Smooth muscle cell (in vitro differentiated cells): ENCODE results near the gene PHF2. TPM values are rescaled to one million over a fixed set of nuclear protein-coding genes. Genes with fewer than 3 reads are reported as not detected.

ENCODE experiments used
- DNase-seq: peaks from one replicate; lab custom pipeline; 2025; ENCODE audit not compliant: unreplicated experiment; lab: John Stamatoyannopoulos, UW
- H2AFZ ChIP-seq: fragments of 200-600 bp; sonication (generic); 2 replicates; pipeline ENCODE4 v1.6.0; 2016; ENCODE audit warnings: antibody characterized with exemption, low read depth, mild to moderate bottlenecking
- H3F3A ChIP-seq: fragments of 200-600 bp; sonication (generic); 2 replicates; pipeline ENCODE4 v1.6.0; 2017; ENCODE audit warnings: antibody characterized with exemption, low read depth
- H3K27ac ChIP-seq: fragments of 200-600 bp; sonication (generic); 2 replicates; pipeline ENCODE4 v1.5.1; 2016; ENCODE audit warnings: low read depth, mild to moderate bottlenecking
- H3K27me3 ChIP-seq: fragments of 200-600 bp; sonication (generic); 2 replicates; pipeline ENCODE4 v1.6.1; 2016; ENCODE audit warnings: low read depth, mild to moderate bottlenecking
- H3K36me3 ChIP-seq: fragments of 200-600 bp; sonication (generic); 2 replicates; pipeline ENCODE4 v1.5.1; 2016; ENCODE audit warnings: low read depth
- H3K4me1 ChIP-seq: fragments of 200-600 bp; sonication (generic); 2 replicates; pipeline ENCODE4 v1.5.1; 2016; ENCODE audit warnings: low read depth
- H3K4me2 ChIP-seq: fragments of 200-600 bp; sonication (generic); 2 replicates; pipeline ENCODE4 v1.6.0; 2016; ENCODE audit warnings: mild to moderate bottlenecking
- H3K4me3 ChIP-seq: fragments of 200-600 bp; sonication (generic); 2 replicates; pipeline ENCODE4 v1.5.1; 2016; ENCODE audit warnings: mild to moderate bottlenecking
- H3K79me2 ChIP-seq: fragments of 200-600 bp; sonication (generic); 2 replicates; pipeline ENCODE4 v1.6.0; 2016; ENCODE audit warnings: low read depth, mild to moderate bottlenecking
- H3K9ac ChIP-seq: fragments of 200-600 bp; sonication (generic); 2 replicates; pipeline ENCODE4 v1.6.0; 2016; ENCODE audit warnings: low read depth
- H3K9me3 ChIP-seq: fragments of 200-600 bp; sonication (generic); replicated peaks from 2 replicates; pipeline ENCODE4 v1.5.1; 2016; ENCODE audit warnings: low read depth
- H4K20me1 ChIP-seq: fragments of 200-600 bp; sonication (generic); 2 replicates; pipeline ENCODE4 v1.6.0; 2016; ENCODE audit warnings: low read depth
- WGBS: methylation state at CpG from one replicate; pipeline ENCODE4 v1.1.7; 2016; ENCODE audit warnings: low lambda C conversion rate; 5-methylcytosine and 5-hydroxymethylcytosine counted together
- polyA plus RNA-seq: library from polyadenylated mRNA; unstranded; fragments of >200 nt; fragmentation: Nextera tagmentation; extraction: Ambion mirVana; gene quantifications from 2 replicates; pipeline ENCODE4 v1.2.1, GENCODE V29; 2016
- total RNA-seq: library from RNA; depleted of rRNA; stranded (reverse); fragments of >200 nt; gene quantifications from 2 replicates; pipeline ENCODE4 v1.2.3, GENCODE V29; 2014
- TF ChIP-seq, protein P1 (sequence below): fragments of 200-600 bp; sonication (generic); IDR thresholded peaks from 2 replicates; pipeline ENCODE4 v1.5.1; 2017; ENCODE audit warnings: borderline replicate concordance, mild to moderate bottlenecking, antibody characterized with exemption; ENCODE audit not compliant: insufficient read depth, poor library complexity, severe bottlenecking

Gene PHF2
- total and polyA plus RNA-seq, 2 experiments from 2014 or later, result 11.1 to 18.3 TPM

DNA sequence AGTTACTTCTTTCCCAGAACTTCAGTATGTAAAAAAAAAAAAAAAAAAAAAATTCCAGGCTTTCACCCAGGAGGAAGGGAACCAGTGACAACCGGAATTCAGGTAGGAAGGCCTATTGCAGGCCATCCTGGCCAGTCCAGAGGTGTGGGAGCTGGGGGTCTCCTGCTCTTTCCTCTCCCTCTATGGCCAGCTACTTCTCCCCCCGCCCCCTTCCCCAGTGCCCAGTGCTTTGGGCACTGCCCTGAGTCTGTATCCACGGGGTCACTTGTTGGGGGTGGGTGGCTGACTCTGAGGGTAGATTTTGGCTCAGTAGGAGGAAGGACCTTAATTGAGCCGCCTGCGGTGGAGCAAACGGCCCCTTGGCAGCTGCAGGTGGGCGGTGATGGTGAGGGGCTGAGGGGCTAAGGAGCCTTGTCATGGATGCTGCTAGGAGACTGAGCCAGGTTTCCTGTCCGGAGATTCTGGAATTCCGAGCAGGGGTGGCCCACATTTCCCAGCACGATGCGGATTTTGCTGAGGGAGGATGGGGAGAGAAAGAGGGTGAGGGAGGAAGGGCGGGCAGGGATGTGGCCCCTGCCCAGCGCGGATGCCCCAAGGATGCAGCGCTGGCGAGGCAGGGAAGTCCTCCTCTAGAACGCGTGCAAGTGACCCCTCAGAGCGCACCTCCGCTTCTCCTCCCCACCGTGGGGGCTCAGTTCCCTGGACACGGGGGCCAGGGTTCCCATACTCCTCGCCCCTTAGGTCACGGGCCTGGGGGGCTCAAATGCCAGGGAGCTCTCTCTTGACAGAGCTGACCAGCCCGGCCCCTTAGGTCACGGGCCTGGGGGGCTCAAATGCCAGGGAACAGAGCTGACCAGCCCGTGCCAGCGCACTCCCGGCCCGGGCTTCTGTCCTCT, 1.2 kb upstream of the PHF2 start:
- no peak for DNase-seq
- TF ChIP-seq, protein P1, sequence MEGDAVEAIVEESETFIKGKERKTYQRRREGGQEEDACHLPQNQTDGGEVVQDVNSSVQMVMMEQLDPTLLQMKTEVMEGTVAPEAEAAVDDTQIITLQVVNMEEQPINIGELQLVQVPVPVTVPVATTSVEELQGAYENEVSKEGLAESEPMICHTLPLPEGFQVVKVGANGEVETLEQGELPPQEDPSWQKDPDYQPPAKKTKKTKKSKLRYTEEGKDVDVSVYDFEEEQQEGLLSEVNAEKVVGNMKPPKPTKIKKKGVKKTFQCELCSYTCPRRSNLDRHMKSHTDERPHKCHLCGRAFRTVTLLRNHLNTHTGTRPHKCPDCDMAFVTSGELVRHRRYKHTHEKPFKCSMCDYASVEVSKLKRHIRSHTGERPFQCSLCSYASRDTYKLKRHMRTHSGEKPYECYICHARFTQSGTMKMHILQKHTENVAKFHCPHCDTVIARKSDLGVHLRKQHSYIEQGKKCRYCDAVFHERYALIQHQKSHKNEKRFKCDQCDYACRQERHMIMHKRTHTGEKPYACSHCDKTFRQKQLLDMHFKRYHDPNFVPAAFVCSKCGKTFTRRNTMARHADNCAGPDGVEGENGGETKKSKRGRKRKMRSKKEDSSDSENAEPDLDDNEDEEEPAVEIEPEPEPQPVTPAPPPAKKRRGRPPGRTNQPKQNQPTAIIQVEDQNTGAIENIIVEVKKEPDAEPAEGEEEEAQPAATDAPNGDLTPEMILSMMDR, result no peak
- Histone ChIP-seq H3K9me3 (no peaks in the 10 kb centered on the region), H3K4me2 (peak overlapping the region; percentile 95), H3F3A (no peaks in the 10 kb centered on the region), H3K4me3 (peak overlapping the region; percentile 95), H3K4me1 (peaks cover 20% of the 10 kb centered on the region), H3K27ac (peak overlapping the region; percentile 70), H2AFZ (peak overlapping the region; percentile 72), H4K20me1 (peaks cover 28% of the 10 kb centered on the region), H3K9ac (peak overlapping the region; percentile 95), H3K36me3 (no peaks in the 10 kb centered on the region), H3K27me3 (no peaks in the 10 kb centered on the region), H3K79me2 (peaks cover 44% of the 10 kb centered on the region)
- WGBS, result 21% methylated on average over 29 of the region's 30 CpGs

DNA sequence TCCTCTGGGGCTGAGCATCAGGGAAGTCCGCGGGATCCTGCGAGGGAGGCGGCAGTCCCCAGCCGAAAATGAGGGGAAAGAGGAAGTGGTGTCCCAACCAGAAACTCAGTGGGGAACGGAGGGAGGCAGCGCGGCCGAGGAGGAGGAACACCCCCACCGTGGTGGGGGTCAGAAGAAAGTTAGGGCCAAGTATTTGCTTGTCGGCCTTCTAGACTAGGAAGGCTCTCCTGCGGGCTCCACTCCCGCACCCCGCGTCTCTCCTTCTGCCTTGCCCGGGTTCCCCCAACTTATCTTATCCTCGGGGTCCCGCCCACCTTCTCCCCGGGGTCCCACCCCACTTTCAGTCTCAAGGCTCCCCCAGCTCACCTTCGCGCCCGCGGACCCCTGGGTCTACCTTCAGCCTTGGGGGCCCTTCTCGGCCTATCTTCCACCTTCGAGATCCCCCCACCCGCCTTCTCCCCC, 557 bp upstream of the PHF2 start:
- Histone ChIP-seq H3K36me3 (no peaks in the 10 kb centered on the region), H2AFZ (peak overlapping the region; percentile 72), H3K9ac (peak overlapping the region; percentile 95), H3K4me3 (peak overlapping the region; percentile 95), H3K4me2 (peak overlapping the region; percentile 95), H3K27me3 (no peaks in the 10 kb centered on the region), H3K79me2 (peaks cover 51% of the 10 kb centered on the region), H3K4me1 (peaks cover 20% of the 10 kb centered on the region), H4K20me1 (peaks cover 35% of the 10 kb centered on the region), H3K9me3 (no peaks in the 10 kb centered on the region), H3K27ac (peak overlapping the region; percentile 70), H3F3A (no peaks in the 10 kb centered on the region)
- 3% methylated on average over 15 of the region's 26 CpGs for WGBS
- TF ChIP-seq, protein P1, result no peak
- no peak for DNase-seq

DNA sequence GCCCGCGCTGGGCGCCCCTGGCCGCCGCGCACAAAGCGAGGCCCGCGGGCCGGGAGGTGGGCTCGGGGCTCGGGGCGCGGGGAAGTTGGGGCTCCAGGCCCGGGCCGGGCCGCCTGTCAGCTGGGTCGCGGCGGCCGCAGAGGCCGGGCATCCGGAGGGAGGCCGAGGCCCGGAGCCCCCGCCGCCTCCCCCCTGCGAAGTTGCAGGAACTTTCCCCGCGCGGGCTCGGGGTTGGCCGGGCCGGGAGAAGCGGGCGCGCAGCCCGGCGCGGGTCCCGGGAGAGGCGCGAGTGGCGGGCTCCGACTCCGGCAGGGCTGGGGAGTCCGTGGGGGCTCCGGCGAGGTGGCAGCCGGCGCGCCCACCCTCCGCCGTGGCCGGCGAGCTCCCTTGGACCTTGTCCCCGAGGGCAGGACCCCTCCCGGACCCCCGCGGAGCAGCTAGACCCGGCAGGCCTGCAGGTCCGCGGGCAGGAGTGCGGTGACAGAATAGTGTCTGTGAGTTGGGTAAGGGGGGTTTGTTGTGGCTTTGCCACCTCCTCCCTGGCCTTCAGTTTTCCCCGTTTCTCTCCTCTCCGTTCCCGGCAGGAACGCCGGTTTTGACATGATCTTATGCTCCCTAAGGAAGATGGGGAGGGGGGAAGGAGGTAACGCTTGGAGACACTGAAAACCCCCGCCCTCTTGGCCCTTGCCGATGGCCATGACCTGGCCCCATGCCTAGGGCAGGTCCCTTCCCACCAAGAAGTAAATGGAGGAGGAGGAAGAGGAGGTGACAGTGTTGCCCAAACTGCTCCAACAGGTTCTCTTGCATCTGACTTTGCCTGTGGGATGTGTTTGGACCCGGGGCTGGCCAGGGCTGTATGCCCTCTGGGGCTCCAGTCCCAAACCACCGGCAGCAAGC, 942 bp downstream of the PHF2 start:
- H3K4me2 ChIP-seq, result peak overlapping the region; percentile 99
- TF ChIP-seq, protein P1, result no peak
- peaks cover 66% of the 10 kb centered on the region for H3K79me2 ChIP-seq
- H2AFZ ChIP-seq, result no peak overlapping the region
- H3K27me3 ChIP-seq, result no peaks in the 10 kb centered on the region
- peak overlapping the region; percentile 79 for H3K4me3 ChIP-seq
- no peaks in the 10 kb centered on the region for H3F3A ChIP-seq
- 3% methylated on average over 40 of the region's 74 CpGs for WGBS
- no peaks in the 10 kb centered on the region for H3K9me3 ChIP-seq
- peaks cover 20% of the 10 kb centered on the region for H3K4me1 ChIP-seq
- peaks cover 50% of the 10 kb centered on the region for H4K20me1 ChIP-seq
- peak overlapping the region; percentile 62 for H3K9ac ChIP-seq
- DNase-seq, result no peak
- no peaks in the 10 kb centered on the region for H3K36me3 ChIP-seq
- H3K27ac ChIP-seq, result no peak overlapping the region
